DMS114 treated with DMSO at 0.1 percent for 48 hours (cell line): Measurements from ENCODE around the gene CXCL11.
"Not testable (repeated sequence)": the region's sequence is repeated elsewhere in the genome, so short reads cannot be mapped to it uniquely, and the experiment has no call there.

ENCODE experiments used
- DNase-seq: peaks from one replicate; lab custom pipeline; 2025; ENCODE audit not compliant: unreplicated experiment; lab: John Stamatoyannopoulos, UW

The CXCL11 gene

GRCh38 chr4:76003035-76003434 lies 32.8 kb downstream of the CXCL11 start:
- no peak for DNase-seq

- DNase-seq, result no peak
Observed at GRCh38 chr4:76002176-76002575, 33.7 kb downstream of the CXCL11 start.

- no peak for DNase-seq
Observed at GRCh38 chr4:76001700-76002099, 34.2 kb downstream of the CXCL11 start.

- no peak for DNase-seq
Observed at GRCh38 chr4:76000279-76000678, 35.6 kb downstream of the CXCL11 start.

GRCh38 chr4:75998525-75999147 lies 37.2 kb downstream of the CXCL11 start:
- DNase-seq, result not testable (repeated sequence)

- no peak for DNase-seq
Observed at GRCh38 chr4:75997946-75998345, 37.9 kb downstream of the CXCL11 start.

GRCh38 chr4:75997081-75997480 lies 38.8 kb downstream of the CXCL11 start:
- no peak for DNase-seq

- DNase-seq, result no peak
Observed at GRCh38 chr4:75995727-75996126, 40.1 kb downstream of the CXCL11 start.

- no peak for DNase-seq
Observed at GRCh38 chr4:75992462-75992861, 43.4 kb downstream of the CXCL11 start.

- DNase-seq, result no peak
Observed at GRCh38 chr4:75989846-75990528, 45.9 kb downstream of the CXCL11 start.

GRCh38 chr4:75985116-75985515 lies 50.8 kb downstream of the CXCL11 start:
- DNase-seq, result no peak
